Measurements from ENCODE around the gene ERBB4.
A peak's percentile ranks its signal among the peaks of the same experiment; 100 is the strongest.

ERBB4 gene

DNA sequence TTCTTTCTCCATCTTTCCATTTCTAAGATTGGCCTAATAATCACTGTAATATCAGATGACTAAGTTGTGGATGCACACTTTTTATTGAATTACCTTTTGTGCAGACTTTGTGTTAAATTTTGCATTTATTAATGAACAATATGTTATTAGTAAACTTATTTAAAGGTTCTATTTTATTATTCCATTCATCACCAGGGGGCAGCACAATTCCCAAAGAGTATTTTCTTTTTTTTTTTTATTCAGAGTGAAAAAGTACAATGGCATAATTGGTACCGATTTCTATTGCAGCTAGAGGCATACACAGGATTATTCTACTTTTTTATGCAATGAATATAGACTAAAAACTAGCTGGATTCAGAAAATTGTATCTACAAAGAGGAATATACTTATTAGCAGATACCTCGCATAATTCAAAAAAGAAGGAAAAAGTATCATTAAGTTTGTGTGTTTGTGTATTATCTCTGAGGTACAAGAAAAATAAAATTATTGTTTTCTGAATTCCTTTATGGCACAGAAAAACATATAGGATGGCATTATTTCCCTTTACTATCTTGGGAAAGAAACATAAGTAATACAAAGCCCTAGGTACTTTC, 390.6 kb downstream of the ERBB4 start:
- peak; percentile 38 for DNase-seq (ENCODE audit: low read depth)
- H3K4me3 ChIP-seq (ENCODE audit: low read depth, low read length): no peak overlapping the region
- TF ChIP-seq, protein P1, sequence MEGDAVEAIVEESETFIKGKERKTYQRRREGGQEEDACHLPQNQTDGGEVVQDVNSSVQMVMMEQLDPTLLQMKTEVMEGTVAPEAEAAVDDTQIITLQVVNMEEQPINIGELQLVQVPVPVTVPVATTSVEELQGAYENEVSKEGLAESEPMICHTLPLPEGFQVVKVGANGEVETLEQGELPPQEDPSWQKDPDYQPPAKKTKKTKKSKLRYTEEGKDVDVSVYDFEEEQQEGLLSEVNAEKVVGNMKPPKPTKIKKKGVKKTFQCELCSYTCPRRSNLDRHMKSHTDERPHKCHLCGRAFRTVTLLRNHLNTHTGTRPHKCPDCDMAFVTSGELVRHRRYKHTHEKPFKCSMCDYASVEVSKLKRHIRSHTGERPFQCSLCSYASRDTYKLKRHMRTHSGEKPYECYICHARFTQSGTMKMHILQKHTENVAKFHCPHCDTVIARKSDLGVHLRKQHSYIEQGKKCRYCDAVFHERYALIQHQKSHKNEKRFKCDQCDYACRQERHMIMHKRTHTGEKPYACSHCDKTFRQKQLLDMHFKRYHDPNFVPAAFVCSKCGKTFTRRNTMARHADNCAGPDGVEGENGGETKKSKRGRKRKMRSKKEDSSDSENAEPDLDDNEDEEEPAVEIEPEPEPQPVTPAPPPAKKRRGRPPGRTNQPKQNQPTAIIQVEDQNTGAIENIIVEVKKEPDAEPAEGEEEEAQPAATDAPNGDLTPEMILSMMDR (conservative IDR thresholded peaks at IDR 0.05; ENCODE audit: low read depth, low read length): peak; percentile 50

DNA sequence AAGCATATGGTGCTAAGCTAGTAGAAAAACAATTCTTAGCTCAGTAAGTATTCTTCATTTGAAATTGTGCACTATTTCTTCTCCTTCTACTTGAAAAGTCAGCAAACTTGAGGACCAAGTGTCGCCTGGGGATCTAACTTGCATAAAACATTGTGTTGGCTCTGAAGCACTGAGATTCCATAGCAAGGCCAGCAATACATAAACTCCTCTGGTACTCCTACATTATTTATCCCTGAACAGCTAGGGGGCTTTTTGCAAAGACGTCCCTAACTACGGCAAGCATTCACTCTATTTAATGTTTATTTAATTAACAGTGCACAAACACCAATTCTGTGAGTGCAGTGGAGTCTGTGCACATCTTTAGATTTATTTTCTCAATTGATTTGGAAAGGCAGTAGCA, 392.2 kb downstream of the ERBB4 start:
- no peak overlapping the region for H3K4me3 ChIP-seq (ENCODE audit: low read depth, low read length)
- DNase-seq (ENCODE audit: low read depth): no peak
- TF ChIP-seq, protein P1 (conservative IDR thresholded peaks at IDR 0.05; ENCODE audit: low read depth, low read length): no peak

DNA sequence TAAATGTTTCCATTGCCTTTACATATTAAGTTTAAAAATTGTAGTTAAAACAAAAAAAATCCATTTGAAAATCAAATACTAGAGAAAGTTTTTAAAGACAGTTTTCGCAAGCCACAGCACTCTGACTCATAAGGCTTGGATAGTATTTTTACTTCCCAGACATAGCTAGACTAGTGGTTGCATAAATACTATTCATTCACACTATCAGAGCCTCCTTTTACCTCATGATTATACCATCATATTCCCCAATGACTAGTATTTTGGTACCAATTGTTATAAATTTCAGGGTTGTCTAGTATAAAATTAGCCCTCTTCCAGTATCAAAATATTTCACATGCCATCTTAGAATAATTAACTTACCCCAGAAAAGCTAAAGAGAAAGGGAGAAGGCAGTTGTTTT, 393.5 kb downstream of the ERBB4 start:
- peak; percentile 77 for DNase-seq (ENCODE audit: low read depth)
- no peak overlapping the region for H3K4me3 ChIP-seq (ENCODE audit: low read depth, low read length)
- TF ChIP-seq, protein P1 (conservative IDR thresholded peaks at IDR 0.05; ENCODE audit: low read depth, low read length): no peak

DNA sequence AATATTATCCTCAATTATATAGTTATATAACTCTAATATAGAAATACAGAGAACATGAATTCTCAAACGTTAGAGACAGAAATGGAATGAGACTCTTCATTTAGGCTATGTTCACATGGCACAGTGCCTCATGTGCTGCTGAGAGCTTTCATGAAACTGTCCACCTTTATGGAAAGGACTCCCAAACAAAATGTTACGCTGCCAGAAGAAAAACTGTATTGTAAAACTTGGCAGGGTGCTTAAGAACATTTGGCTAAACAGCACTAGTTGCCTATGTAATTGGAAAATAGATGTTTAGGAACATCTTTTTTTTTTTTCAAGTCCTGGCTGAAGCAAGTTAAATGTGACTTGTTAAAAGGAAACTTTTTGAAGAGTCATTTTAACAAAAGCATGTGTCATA, 396.0 kb downstream of the ERBB4 start:
- H3K4me3 ChIP-seq (ENCODE audit: low read depth, low read length): no peak overlapping the region
- no peak for DNase-seq (ENCODE audit: low read depth)

DNA sequence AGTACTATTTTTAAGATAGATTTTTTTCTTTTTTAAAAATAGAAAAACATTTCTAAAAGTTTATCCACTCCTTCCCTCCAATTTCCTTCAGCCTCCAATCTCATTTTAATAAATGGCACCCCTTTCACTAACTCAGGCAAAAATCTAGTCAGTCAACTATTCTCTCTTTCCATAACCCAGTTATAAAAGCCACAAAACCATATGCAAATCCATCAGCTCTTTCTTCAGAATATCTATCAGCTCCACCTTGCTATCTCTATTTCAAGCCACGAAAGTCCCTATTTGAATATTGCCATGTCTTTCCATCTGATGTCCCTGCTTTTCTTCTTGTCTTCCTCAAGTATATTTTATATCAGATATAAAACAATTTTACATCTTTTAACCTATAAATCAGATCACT, 397.1 kb downstream of the ERBB4 start:
- TF ChIP-seq, protein P1 (conservative IDR thresholded peaks at IDR 0.05; ENCODE audit: low read depth, low read length): no peak

More for the DNA sequence above, 396.0 kb downstream of the ERBB4 start:
- TF ChIP-seq, protein P1 (conservative IDR thresholded peaks at IDR 0.05; ENCODE audit: low read depth, low read length): no peak

DNA sequence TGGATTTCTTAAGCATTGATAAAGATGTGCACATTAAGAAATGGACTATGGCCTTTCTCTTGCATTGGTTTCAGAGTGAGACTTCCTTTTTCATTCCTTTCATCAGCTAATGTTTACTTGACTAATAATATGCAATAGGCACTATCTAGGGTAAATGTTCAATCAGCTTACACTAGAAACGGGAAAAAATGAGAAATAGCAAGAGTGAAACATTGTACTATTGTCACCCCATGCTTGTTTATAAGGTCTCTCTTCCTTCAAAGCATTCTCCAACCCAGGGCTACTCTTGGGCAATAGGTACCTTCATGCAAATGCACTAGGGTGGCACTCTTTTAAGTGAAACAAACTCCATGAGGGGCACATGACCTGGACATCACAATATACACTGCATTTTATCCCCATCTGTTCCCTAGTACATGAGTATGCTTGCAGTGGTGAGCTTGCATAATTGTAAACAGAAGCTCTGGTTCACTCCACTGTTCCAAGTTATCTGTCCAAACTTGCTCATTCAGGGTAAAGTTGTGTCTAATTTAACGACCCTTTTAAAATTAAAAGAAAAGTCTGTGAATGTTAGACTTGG, 402.3 kb downstream of the ERBB4 start:
- H3K4me3 ChIP-seq (ENCODE audit: low read depth, low read length): no peak overlapping the region
- DNase-seq (ENCODE audit: low read depth): peak; percentile 15
- TF ChIP-seq, protein P1 (conservative IDR thresholded peaks at IDR 0.05; ENCODE audit: low read depth, low read length): no peak

More for the DNA sequence above, 397.1 kb downstream of the ERBB4 start:
- DNase-seq (ENCODE audit: low read depth): no peak
- no peak overlapping the region for H3K4me3 ChIP-seq (ENCODE audit: low read depth, low read length)

DNA sequence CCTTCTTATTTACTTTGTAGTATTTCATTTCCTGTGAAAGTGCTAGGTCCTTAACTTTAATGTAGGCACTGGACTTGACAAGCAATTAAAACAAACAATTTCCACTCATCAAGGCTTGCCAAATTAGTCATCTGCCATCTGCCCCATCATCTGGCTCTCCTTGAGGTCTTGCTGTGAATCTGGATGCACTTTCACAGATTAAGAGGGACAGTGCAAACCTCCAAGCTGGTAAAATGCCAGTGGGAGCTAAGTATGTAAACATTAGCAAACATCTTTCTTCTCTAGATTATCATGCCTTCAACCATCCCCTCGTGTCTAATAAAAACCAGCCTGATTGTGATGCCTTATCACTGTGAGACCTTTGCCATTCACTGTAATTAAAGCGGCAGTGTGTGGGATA, 402.9 kb downstream of the ERBB4 start:
- H3K4me3 ChIP-seq (ENCODE audit: low read depth, low read length): no peak overlapping the region
- TF ChIP-seq, protein P1 (conservative IDR thresholded peaks at IDR 0.05; ENCODE audit: low read depth, low read length): no peak
- DNase-seq (ENCODE audit: low read depth): peak; percentile 54

Measured in choroid plexus epithelial cell (primary cell).